Peyer's patch (tissue), 4 donors: ENCODE results near the gene CUEDC2. TPM values are rescaled to one million over a fixed set of nuclear protein-coding genes. Genes with fewer than 3 reads are reported as not detected.

ENCODE experiments used
- DNase-seq, 3 donors: peaks; one replicate each; pipeline ENCODE4 v3.0.0-alpha.2; 2017 to 2019
- H3K27ac ChIP-seq, 4 donors: fragments of 200-600 bp; sonication (generic); one replicate each; pipeline ENCODE4 v1.5.1; 2016 to 2019
- H3K27me3 ChIP-seq, 2 donors: fragments of 200-600 bp; sonication (generic); one replicate each; pipeline ENCODE4 v1.5.1; 2019
- H3K36me3 ChIP-seq, 3 donors: fragments of 200-600 bp; sonication (generic); one replicate each; pipeline ENCODE4 v1.5.1; 2016 to 2019
- H3K4me1 ChIP-seq, 4 donors: fragments of 200-600 bp; sonication (generic); one replicate each; pipeline ENCODE4 v1.5.1; 2016 to 2019
- H3K4me3 ChIP-seq, 4 donors: fragments of 200-600 bp; sonication (generic); 1 replicate in 3 of 4; 2 replicates in 1 of 4; pipeline ENCODE4 v1.5.1; 2016 to 2019; ENCODE audit warnings: mild to moderate bottlenecking in 1 of 4
- H3K9me3 ChIP-seq, 4 donors: fragments of 200-600 bp; sonication (generic); one replicate each; pipeline ENCODE4 v1.5.1; 2016 to 2019; ENCODE audit warnings: mild to moderate bottlenecking in 1 of 4
- POLR2A ChIP-seq, 2 donors: fragments of 450-650 bp; IDR thresholded peaks; one replicate each; pipeline ENCODE4 v1.5.1; 2017; ENCODE audit warnings: antibody characterized with exemption in 2 of 2, mild to moderate bottlenecking in 2 of 2, moderate library complexity in 2 of 2
- total RNA-seq, 4 donors: library from RNA; depleted of rRNA; stranded (reverse); fragments of >200 nt; gene quantifications; one replicate each; pipeline ENCODE4 v1.1.0, GENCODE V29; 2016
- TF ChIP-seq, protein P1 (sequence below), 6 experiments: fragments of 450-650 bp in 4 of 6; fragments of 200-600 bp in 2 of 6; sonication (generic) in 1 of 6; IDR thresholded peaks; one replicate each; pipeline ENCODE4 v1.5.1; 2017 to 2019; ENCODE audit warnings: antibody characterized with exemption in 6 of 6, mild to moderate bottlenecking in 3 of 6, moderate library complexity in 1 of 6

CUEDC2 gene
- total RNA-seq, 4 donors from 2014 or later, result 8.9 to 56.9 (median 29.3) TPM

- no peak for TF ChIP-seq POLR2A (IDR thresholded peaks at IDR 0.05)
- TF ChIP-seq, protein P1, sequence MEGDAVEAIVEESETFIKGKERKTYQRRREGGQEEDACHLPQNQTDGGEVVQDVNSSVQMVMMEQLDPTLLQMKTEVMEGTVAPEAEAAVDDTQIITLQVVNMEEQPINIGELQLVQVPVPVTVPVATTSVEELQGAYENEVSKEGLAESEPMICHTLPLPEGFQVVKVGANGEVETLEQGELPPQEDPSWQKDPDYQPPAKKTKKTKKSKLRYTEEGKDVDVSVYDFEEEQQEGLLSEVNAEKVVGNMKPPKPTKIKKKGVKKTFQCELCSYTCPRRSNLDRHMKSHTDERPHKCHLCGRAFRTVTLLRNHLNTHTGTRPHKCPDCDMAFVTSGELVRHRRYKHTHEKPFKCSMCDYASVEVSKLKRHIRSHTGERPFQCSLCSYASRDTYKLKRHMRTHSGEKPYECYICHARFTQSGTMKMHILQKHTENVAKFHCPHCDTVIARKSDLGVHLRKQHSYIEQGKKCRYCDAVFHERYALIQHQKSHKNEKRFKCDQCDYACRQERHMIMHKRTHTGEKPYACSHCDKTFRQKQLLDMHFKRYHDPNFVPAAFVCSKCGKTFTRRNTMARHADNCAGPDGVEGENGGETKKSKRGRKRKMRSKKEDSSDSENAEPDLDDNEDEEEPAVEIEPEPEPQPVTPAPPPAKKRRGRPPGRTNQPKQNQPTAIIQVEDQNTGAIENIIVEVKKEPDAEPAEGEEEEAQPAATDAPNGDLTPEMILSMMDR (IDR thresholded peaks at IDR 0.05), result no peak
- Histone ChIP-seq H3K9me3 (no peaks in the 10 kb centered on the region), H3K4me3 (no peak overlapping the region), H3K4me1 (peaks cover 0 to 16% (median 2%) of the 10 kb centered on the region in 4 donors), H3K27me3 (no peaks in the 10 kb centered on the region), H3K27ac (no peak overlapping the region), H3K36me3 (no peaks in the 10 kb centered on the region)
- no peak for DNase-seq
These were observed 33.1 kb upstream of the CUEDC2 start for GRCh38 chr10:102465466-102465865.

DNA sequence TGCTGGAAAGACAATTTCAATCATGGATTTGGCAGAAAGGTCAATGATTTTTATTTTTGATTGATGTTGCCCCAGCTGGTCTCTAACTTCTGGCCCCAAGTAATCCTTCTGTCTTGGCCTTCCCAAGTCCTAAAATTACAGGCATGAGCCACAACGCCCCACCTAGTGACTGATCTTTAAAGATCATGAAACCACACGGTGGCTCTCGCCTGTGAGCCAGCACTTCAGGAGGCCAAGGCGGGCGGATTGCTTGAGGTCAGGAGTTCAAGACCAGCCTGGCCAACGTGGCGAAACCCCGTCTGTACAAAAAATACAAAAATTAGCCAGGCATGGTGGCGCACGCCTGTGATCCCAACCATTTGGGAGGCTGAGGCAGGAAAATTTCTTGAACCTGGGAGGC is 31.6 kb upstream of the CUEDC2 start:
- H3K27ac ChIP-seq, result no peak overlapping the region
- peaks cover 0 to 16% (median 2%) of the 10 kb centered on the region in 4 donors for H3K4me1 ChIP-seq
- H3K36me3 ChIP-seq, result no peaks in the 10 kb centered on the region
- TF ChIP-seq, protein P1 (IDR thresholded peaks at IDR 0.05), result no peak
- no peak for TF ChIP-seq POLR2A (IDR thresholded peaks at IDR 0.05)
- no peaks in the 10 kb centered on the region for H3K9me3 ChIP-seq
- H3K27me3 ChIP-seq, result no peaks in the 10 kb centered on the region
- DNase-seq, result no peak
- H3K4me3 ChIP-seq, result no peak overlapping the region

DNA sequence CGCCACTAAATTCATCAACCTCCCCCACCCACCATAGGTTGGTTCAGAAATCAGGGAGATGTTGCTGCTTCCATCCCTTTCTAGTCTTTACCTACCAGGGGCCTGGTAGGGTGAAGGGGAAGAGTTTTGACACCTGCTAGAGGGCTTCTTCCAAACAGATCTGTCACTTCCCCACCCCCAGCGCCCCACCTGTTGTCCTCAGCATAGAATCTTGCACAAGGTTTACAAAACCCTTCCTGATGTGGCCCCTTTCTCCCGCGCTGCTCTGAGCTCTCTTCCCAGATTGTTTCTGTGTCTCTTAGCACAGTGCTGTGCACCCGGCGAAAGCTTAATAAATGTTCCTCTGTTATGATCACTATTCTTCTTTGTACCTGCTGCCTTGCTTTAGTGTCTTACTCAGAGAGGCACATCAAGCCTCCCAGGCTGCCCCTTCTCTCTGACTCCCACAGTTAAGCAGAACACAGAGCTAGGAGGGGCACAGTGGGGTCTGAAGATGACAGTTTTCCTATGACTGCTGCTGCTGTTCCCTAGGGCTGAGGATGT is 30.2 kb upstream of the CUEDC2 start:
- Histone ChIP-seq H3K4me1 (peaks cover 0 to 16% (median 2%) of the 10 kb centered on the region in 4 donors), H3K9me3 (no peaks in the 10 kb centered on the region), H3K27me3 (no peaks in the 10 kb centered on the region), H3K27ac (peak overlapping the region in 1 of 4 donors; percentile 64), H3K36me3 (no peaks in the 10 kb centered on the region), H3K4me3 (peak overlapping the region in 2 of 4 donors; percentile 24 to 37)
- no peak for TF ChIP-seq POLR2A (IDR thresholded peaks at IDR 0.05)
- TF ChIP-seq, protein P1 (IDR thresholded peaks at IDR 0.05), result no peak
- DNase-seq, result no peak

DNA sequence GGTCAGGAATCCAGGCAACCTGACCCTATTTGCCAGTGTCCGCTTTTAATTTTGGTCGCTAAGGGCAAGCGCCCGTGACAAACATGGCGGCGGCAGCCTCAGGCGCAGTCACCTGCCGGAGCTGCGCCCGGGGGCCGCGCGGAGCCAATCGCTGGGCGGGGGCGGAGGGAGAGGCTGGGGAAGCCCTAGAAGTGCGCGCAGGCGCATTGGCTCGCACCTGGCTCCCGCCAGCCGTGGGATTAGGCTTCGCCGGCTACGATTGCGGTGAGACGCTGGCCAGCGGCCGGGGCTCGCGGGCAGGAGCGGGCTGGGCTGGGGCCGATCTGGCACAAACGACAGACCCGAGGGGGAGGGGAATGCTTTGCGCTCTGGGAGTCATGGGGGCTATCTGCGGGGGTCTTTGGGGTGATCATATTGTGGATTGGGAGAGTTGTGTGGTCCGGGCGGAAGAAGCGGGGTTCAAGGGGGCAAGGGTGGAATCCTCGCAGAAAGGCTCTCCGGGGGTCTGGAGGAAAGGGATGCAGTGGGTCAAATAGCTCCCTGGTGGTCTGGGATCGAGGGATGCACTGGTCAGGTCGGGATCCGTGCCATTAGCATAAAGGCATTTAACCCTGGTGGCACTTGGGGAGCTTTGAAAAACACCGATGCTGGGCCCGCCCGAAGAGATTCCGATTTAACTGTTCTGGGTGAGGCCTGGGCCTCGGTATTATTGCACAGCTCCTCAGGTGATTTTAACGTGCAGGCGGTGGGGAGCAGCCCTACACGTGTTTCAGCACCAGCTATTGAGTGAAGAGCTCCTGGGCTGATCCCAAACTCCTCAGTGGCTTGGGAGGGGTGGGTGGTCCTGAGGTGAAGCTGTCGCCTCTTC is 29.0 kb upstream of the CUEDC2 start:
- Histone ChIP-seq H3K4me3 (peak overlapping the region; percentile 51 to 62 (median 58)), H3K36me3 (no peaks in the 10 kb centered on the region), H3K27me3 (no peaks in the 10 kb centered on the region), H3K9me3 (no peaks in the 10 kb centered on the region), H3K27ac (peak overlapping the region in 3 of 4 donors; percentile 3 to 62 (median 56)), H3K4me1 (peaks cover 0 to 16% (median 2%) of the 10 kb centered on the region in 4 donors)
- TF ChIP-seq, protein P1 (IDR thresholded peaks at IDR 0.05), result no peak
- TF ChIP-seq POLR2A (IDR thresholded peaks at IDR 0.05), result peak in 1 of 2 donors; percentile 63
- peak; percentile 90 to 98 (median 96) for DNase-seq

GRCh38 chr10:102460836-102461186 is 28.4 kb upstream of the CUEDC2 start:
- Histone ChIP-seq H3K27me3 (no peaks in the 10 kb centered on the region), H3K4me3 (peak overlapping the region; percentile 51 to 62 (median 58)), H3K9me3 (no peaks in the 10 kb centered on the region), H3K4me1 (peaks cover 0 to 16% (median 2%) of the 10 kb centered on the region in 4 donors), H3K27ac (peak overlapping the region in 2 of 4 donors; percentile 56 to 62), H3K36me3 (no peaks in the 10 kb centered on the region)
- DNase-seq, result no peak
- TF ChIP-seq, protein P1 (IDR thresholded peaks at IDR 0.05), result no peak
- TF ChIP-seq POLR2A (IDR thresholded peaks at IDR 0.05), result no peak
